Measurements from ENCODE around the gene LAMC3.
A peak's percentile ranks its signal among the peaks of the same experiment; 100 is the strongest.
"Not testable (repeated sequence)": the region's sequence is repeated elsewhere in the genome, so short reads cannot be mapped to it uniquely, and the experiment has no call there.

The LAMC3 gene

GRCh38 chr9:131111854-131112311, 102.9 kb downstream of the LAMC3 start:
- TF ChIP-seq, protein P1, sequence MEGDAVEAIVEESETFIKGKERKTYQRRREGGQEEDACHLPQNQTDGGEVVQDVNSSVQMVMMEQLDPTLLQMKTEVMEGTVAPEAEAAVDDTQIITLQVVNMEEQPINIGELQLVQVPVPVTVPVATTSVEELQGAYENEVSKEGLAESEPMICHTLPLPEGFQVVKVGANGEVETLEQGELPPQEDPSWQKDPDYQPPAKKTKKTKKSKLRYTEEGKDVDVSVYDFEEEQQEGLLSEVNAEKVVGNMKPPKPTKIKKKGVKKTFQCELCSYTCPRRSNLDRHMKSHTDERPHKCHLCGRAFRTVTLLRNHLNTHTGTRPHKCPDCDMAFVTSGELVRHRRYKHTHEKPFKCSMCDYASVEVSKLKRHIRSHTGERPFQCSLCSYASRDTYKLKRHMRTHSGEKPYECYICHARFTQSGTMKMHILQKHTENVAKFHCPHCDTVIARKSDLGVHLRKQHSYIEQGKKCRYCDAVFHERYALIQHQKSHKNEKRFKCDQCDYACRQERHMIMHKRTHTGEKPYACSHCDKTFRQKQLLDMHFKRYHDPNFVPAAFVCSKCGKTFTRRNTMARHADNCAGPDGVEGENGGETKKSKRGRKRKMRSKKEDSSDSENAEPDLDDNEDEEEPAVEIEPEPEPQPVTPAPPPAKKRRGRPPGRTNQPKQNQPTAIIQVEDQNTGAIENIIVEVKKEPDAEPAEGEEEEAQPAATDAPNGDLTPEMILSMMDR (IDR thresholded peaks at IDR 0.05; ENCODE audit: low read depth, low read length, missing control alignments): no peak
- DNase-seq: no peak
- Histone ChIP-seq H3K27me3 (replicated peaks) (peaks cover 35% of the 10 kb centered on the region), H3K27ac (no peak overlapping the region), H3K36me3 (replicated peaks) (no peaks in the 10 kb centered on the region), H3K4me3 (ENCODE audit: low read depth, low read length) (no peak overlapping the region)
- in situ Hi-C loops (cut with HindIII; ENCODE audit: low pct_ligation_motif_present, low sequenced_read_pairs): no loop called here

GRCh38 chr9:131112374-131113154, 103.6 kb downstream of the LAMC3 start:
- H3K27me3 ChIP-seq (replicated peaks): peaks cover 35% of the 10 kb centered on the region
- H3K27ac ChIP-seq: no peak overlapping the region
- no peak for DNase-seq
- no peak overlapping the region for H3K4me3 ChIP-seq (ENCODE audit: low read depth, low read length)
- H3K36me3 ChIP-seq (replicated peaks): no peaks in the 10 kb centered on the region
- in situ Hi-C loops (cut with HindIII; ENCODE audit: low pct_ligation_motif_present, low sequenced_read_pairs): no loop called here
- TF ChIP-seq, protein P1 (IDR thresholded peaks at IDR 0.05; ENCODE audit: low read depth, low read length, missing control alignments): no peak

DNA sequence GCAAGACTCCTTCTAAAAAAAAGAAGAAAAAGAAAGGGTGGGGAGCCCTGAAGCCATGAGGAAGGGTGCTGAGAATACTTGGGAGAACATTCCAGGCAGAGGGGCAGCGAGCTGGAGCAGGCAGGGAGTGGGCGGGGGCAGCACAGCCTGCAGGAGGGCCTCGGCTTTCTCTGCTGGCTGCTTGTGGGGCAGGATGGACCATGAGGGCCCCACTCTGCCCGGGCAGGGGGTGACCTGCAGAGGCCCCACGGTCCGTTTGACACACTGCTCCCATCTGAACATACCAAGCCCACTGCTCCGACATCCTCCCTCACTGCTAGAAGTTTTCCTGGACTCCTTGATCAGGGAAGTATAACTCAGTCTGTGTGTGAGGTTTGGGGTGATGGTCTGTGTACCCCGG, 104.7 kb downstream of the LAMC3 start:
- H3K27ac ChIP-seq: no peak overlapping the region
- in situ Hi-C loops (cut with HindIII; ENCODE audit: low pct_ligation_motif_present, low sequenced_read_pairs): no loop called here
- peaks cover 32% of the 10 kb centered on the region for H3K27me3 ChIP-seq (replicated peaks)
- TF ChIP-seq, protein P1 (IDR thresholded peaks at IDR 0.05; ENCODE audit: low read depth, low read length, missing control alignments): no peak
- H3K4me3 ChIP-seq (ENCODE audit: low read depth, low read length): no peak overlapping the region
- no peaks in the 10 kb centered on the region for H3K36me3 ChIP-seq (replicated peaks)
- DNase-seq: no peak

DNA sequence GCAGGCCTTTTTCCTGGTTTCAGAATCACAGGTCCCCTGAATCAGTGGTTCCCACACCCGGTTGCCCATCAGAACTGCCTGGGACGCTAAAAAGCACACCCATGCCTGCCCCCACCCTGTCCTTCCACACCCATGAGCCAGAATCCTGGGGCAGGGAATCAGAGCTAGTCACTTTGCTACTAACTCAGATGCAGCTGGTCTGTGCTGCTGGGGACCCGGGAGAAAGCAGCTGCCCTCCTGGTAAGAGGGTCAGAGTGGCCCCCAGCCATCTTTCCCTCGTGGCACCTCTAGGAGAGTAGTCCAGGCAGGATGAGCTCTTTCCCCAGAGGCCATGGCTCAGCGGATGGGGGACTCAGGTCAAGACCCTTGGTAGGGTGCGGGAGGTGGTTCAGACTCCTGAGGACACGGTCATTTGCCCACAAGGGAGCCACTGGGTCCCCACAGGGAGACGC, 105.1 kb downstream of the LAMC3 start:
- Histone ChIP-seq H3K4me3 (ENCODE audit: low read depth, low read length) (no peak overlapping the region), H3K27ac (no peak overlapping the region), H3K27me3 (replicated peaks) (peaks cover 30% of the 10 kb centered on the region), H3K36me3 (replicated peaks) (no peaks in the 10 kb centered on the region)
- TF ChIP-seq, protein P1 (IDR thresholded peaks at IDR 0.05; ENCODE audit: low read depth, low read length, missing control alignments): no peak
- no peak for DNase-seq
- in situ Hi-C loops (cut with HindIII; ENCODE audit: low pct_ligation_motif_present, low sequenced_read_pairs): no loop called here

GRCh38 chr9:131115360-131115742, 106.4 kb downstream of the LAMC3 start:
- DNase-seq; in situ Hi-C loops (cut with HindIII; ENCODE audit: low pct_ligation_motif_present, low sequenced_read_pairs); H3K27ac ChIP-seq; H3K4me3 ChIP-seq (ENCODE audit: low read depth, low read length); H3K36me3 ChIP-seq (replicated peaks): not testable (repeated sequence)
- H3K27me3 ChIP-seq (replicated peaks): peaks cover 22% of the 10 kb centered on the region

- Histone ChIP-seq H3K4me3 (ENCODE audit: low read depth, low read length) (no peak overlapping the region), H3K27ac (peak overlapping the region; percentile 17), H3K36me3 (replicated peaks) (no peaks in the 10 kb centered on the region), H3K27me3 (replicated peaks) (peaks cover 22% of the 10 kb centered on the region)
- in situ Hi-C loops (cut with HindIII; ENCODE audit: low pct_ligation_motif_present, low sequenced_read_pairs): no loop called here
- no peak for DNase-seq
- TF ChIP-seq, protein P1 (IDR thresholded peaks at IDR 0.05; ENCODE audit: low read depth, low read length, missing control alignments): no peak
Measured at GRCh38 chr9:131116281-131117120, 107.5 kb downstream of the LAMC3 start.

Data from brain microvascular endothelial cell (primary cell).